Measurements from ENCODE around the gene OLFML2A. TPM values are rescaled to one million over a fixed set of nuclear protein-coding genes. Genes with fewer than 3 reads are reported as not detected.
A peak's percentile ranks its signal among the peaks of the same experiment; 100 is the strongest.

The OLFML2A gene
- polyA plus RNA-seq, 1 experiment = 2.5 TPM

DNA sequence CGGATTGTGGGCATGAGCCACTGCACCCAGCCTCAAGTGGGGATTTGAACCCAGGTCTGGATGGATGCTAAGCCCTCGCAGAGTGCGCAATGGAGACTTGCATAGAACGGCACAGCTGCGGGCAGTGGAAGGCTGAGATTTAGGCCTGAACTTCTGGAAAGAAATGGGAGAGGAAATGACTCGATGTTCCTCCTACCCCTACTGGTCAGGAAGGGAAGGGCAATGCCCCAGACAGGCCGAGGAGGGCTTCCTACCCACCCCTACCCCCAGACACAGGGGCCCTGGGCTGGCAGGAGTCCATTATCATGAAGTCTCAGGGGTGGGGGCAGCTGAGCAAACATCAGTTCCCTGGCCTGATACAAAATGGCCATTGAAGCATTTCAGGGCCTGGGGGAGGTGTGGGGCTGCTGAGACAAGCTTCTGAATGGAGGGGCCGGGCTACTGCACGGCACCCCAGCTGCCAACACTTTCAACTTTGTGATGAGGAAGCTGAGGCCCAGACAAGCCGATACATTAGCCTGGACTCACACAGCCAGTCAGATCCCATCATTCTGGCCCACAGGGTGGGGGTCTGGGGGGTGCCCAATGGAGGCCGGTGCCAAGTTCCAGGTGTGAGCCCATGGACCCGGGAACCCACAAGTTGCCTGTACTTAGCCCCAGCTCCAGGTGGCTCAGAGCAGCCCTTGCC, 62.8 kb downstream of the OLFML2A start:
- no peak for DNase-seq (ENCODE audit: low read depth)
- Histone ChIP-seq H3K27me3 (ENCODE audit: control insufficient read depth, insufficient read depth, low read length) (no peaks in the 10 kb centered on the region), H3K36me3 (ENCODE audit: control insufficient read depth, insufficient read depth, low read length) (no peaks in the 10 kb centered on the region), H3K4me3 (ENCODE audit: low read depth, low read length) (no peak overlapping the region)
- peak; percentile 62 for TF ChIP-seq CTCF (IDR thresholded peaks at IDR 0.05; ENCODE audit: insufficient read depth, low read depth, low read length)
- ChIA-PET POLR2A (no interaction called here), CTCF (interaction anchor here (0.5 to 36.1 kb wide), 16 partner anchors 8 to 226 kb away, joined by 3 to 1161 read pairs (median 4); partner anchors contain the start of genes NR6A1, OLFML2A, RPL35 and WDR38)

DNA sequence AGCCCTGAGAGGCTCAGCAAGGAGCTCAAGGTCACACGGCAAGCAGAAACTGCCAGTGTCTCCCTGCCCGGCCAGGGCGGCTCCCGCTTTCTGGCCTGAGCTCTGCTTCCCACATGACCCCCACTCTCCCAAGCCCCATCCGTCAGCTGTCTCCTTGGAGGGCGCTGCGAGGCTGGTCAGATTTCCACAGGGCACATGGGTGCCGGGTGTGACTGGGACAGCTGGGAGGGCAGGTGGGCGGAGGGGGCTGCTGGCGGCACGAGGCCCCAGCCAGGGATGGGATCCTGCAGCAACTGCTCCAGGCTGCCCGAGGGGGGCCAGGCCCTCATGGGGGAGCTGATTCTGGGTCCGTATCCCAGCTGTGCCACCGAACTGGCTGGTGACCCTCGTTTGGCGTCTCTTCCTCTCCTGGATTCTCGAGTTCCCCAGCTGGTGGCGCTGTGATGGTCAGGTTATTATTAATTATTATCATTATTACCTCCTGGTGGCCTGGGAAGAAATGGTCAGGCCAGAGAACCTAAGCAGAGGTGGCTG, 63.4 kb downstream of the OLFML2A start:
- ChIA-PET POLR2A (no interaction called here), CTCF (interaction anchor here (0.7 to 36.1 kb wide), 14 partner anchors 9 to 87 kb away, joined by 3 to 1161 read pairs (median 4); partner anchors contain the start of genes NR6A1, OLFML2A, RPL35 and WDR38)
- peak; percentile 30 for TF ChIP-seq CTCF (IDR thresholded peaks at IDR 0.05; ENCODE audit: insufficient read depth, low read depth, low read length)
- Histone ChIP-seq H3K4me3 (ENCODE audit: low read depth, low read length) (no peak overlapping the region), H3K36me3 (ENCODE audit: control insufficient read depth, insufficient read depth, low read length) (no peaks in the 10 kb centered on the region), H3K27me3 (ENCODE audit: control insufficient read depth, insufficient read depth, low read length) (no peaks in the 10 kb centered on the region)
- DNase-seq (ENCODE audit: low read depth) = no peak

DNA sequence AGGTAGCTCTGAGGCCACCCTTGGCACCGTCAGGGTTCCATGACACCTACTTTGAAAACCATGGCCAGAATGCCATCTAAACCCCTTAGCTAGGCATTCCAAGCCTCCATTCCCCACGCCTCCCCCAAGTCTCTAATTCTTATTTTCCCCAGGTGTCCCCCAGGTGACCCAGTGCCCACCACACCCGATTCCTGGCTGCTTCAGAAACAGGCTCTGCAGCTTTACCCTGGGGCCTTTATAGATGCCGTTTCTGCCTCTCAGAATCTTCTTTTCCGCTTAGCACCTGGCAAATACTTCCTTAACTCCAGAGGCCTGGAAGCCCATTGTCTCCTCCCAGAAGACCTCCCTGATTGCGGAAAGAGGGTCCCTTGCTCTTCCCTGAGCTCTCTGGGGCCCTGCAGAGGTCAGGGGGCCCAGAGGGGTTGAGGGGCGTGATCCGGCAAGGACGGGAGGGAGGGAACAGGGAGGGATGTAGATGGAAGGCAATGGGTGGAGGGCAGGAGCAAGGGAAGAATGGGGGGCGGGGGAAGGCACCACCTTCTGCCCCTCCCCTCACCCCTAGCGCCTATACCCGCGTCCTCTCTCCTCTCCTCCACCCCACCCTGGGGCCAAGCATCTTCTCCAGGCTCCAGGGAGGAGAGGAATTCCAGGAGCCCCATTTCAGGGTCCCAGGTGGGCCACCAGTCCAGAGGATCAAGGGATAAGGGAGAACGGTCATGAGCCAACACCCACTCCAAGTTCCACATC, 64.3 kb downstream of the OLFML2A start:
- ChIA-PET POLR2A (no interaction called here), CTCF (interaction anchor here (1.2 to 36.1 kb wide), 7 partner anchors 10 to 65 kb away, joined by 3 to 1161 read pairs (median 8); partner anchors contain the start of genes NR6A1, OLFML2A and WDR38)
- no peak for TF ChIP-seq CTCF (IDR thresholded peaks at IDR 0.05; ENCODE audit: insufficient read depth, low read depth, low read length)
- no peak for DNase-seq (ENCODE audit: low read depth)
- no peak overlapping the region for H3K4me3 ChIP-seq (ENCODE audit: low read depth, low read length)
- no peaks in the 10 kb centered on the region for H3K36me3 ChIP-seq (ENCODE audit: control insufficient read depth, insufficient read depth, low read length)
- H3K27me3 ChIP-seq (ENCODE audit: control insufficient read depth, insufficient read depth, low read length) = no peaks in the 10 kb centered on the region

DNA sequence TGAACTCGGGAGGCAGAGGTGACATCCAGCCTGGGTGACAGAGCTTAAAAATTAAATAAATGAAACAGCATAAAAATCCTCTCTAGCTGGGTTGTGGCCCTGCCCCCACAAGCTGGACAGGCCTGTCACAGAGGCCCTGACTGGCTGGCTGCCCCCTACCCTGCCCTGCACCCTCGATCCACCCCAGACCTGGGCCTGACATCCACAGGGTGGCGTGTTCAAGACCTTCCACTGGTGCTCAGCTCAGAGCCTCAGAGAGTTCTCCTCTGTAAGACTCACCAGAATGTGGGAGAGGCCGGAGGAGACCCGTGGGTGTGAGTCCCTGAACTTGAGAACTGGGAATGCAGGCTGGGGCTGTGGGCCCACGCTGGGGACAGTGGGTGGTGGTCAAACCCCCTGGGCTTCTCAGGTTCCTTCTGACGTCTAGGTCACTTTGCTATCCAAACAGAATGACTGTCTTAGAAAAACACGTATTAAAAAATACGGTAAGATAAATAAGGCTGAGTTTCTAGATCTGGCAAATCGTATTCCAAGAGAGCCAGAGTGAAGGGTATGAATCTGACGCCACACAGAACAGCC, 66.6 kb downstream of the OLFML2A start:
- CTCF ChIA-PET = interaction anchor here (4.7 to 36.1 kb wide), 3 partner anchors 10 to 67 kb away, joined by 18 to 1161 read pairs (median 236); partner anchors contain the start of genes NR6A1, OLFML2A and WDR38
- no peak for DNase-seq (ENCODE audit: low read depth)

More for the DNA sequence above, 66.6 kb downstream of the OLFML2A start:
- H3K27me3 ChIP-seq (ENCODE audit: control insufficient read depth, insufficient read depth, low read length) = no peaks in the 10 kb centered on the region; the same call in 1 of the 2 replicates
- POLR2A ChIA-PET = interaction anchor here (0.5 kb wide), 1 partner anchor 62 kb away, joined by 6 read pairs; no protein-coding TSS in a partner anchor
- H3K4me3 ChIP-seq (ENCODE audit: low read depth, low read length) = no peak overlapping the region
- H3K36me3 ChIP-seq (ENCODE audit: control insufficient read depth, insufficient read depth, low read length) = no peaks in the 10 kb centered on the region
- TF ChIP-seq CTCF (IDR thresholded peaks at IDR 0.05; ENCODE audit: insufficient read depth, low read depth, low read length) = no peak
